Measurements from ENCODE around the gene CSH2.

GRCh38 chr17:63827002-63827800 lies 46.3 kb downstream of the CSH2 start, which contains the start of the genes FTSJ3 and PSMC5:
- TF ChIP-seq TCF4 (CRISPR knock-in tag; IDR thresholded peaks at IDR 0.05; ENCODE audit: borderline replicate concordance) = no peak
- TF ChIP-seq ZNF70 (CRISPR knock-in tag; IDR thresholded peaks at IDR 0.05) = no peak
- no peak for TF ChIP-seq POU6F1 (CRISPR knock-in tag; IDR thresholded peaks at IDR 0.05; ENCODE audit: borderline replicate concordance, low read depth)
- TF ChIP-seq ESRRG (CRISPR knock-in tag; IDR thresholded peaks at IDR 0.05) = 0 out of 2 replicates have a peak, but pooled peaks have one; percentile 78
- no peak for TF ChIP-seq ZC3H10 (CRISPR knock-in tag; IDR thresholded peaks at IDR 0.05)
- no peak for TF ChIP-seq TSHZ2 (CRISPR knock-in tag; IDR thresholded peaks at IDR 0.05)
- TF ChIP-seq RARB (CRISPR knock-in tag; IDR thresholded peaks at IDR 0.05) = no peak
- TF ChIP-seq PATZ1 (CRISPR knock-in tag; IDR thresholded peaks at IDR 0.05; ENCODE audit: borderline replicate concordance) = no peak
